NT2/D1 (cell line): Measurements from ENCODE around the gene PIK3R4.

ENCODE experiments used
- SUZ12 ChIP-seq: IDR thresholded peaks from 2 replicates; pipeline ENCODE4 v1.6.1; 2011; ENCODE audit not compliant: insufficient read length, insufficient read depth; ENCODE audit errors: extremely low read depth
- YY1 ChIP-seq: IDR thresholded peaks from 2 replicates; pipeline ENCODE4 v1.6.1; 2011; ENCODE audit not compliant: insufficient read length, insufficient read depth
- ZNF274 ChIP-seq: IDR thresholded peaks from 2 replicates; pipeline ENCODE4 v1.6.1; 2011; ENCODE audit warnings: mild to moderate bottlenecking, low read depth, low read length

- TF ChIP-seq ZNF274: no peak
- no peak for TF ChIP-seq YY1
- no peak for TF ChIP-seq SUZ12
Observed at GRCh38 chr3:130755666-130756065, 9.0 kb upstream of the PIK3R4 start.
